Upper lobe of left lung (tissue), 6 donors: ENCODE data around the gene OSBPL8. TPM values are rescaled to one million over a fixed set of nuclear protein-coding genes. Genes with fewer than 3 reads are reported as not detected.

Experiments used
- ATAC-seq, 2 donors: fragments of 200-7000 bp; cut with Tn5 transposase; one replicate each; pipeline ENCODE4 v1.9.1; 2022; ENCODE audit warnings: mild to moderate bottlenecking in 2 of 2, moderate library complexity in 2 of 2; ENCODE audit not compliant: low FRiP score in 2 of 2
- DNase-seq, 2 donors: peaks; one replicate each; pipeline ENCODE4 v3.0.0-alpha.2; 2019 to 2020
- H3K27ac ChIP-seq, 4 donors: fragments of 200-600 bp; sonication (generic); one replicate each; pipeline ENCODE4 v1.5.1; 2016 to 2019
- H3K27me3 ChIP-seq, 4 donors: fragments of 200-600 bp; sonication (generic); one replicate each; pipeline ENCODE4 v1.5.1; 2017 to 2019
- H3K36me3 ChIP-seq, 4 donors: fragments of 200-600 bp; sonication (generic); one replicate each; pipeline ENCODE4 v1.5.1; 2016 to 2019
- H3K4me1 ChIP-seq, 4 donors: fragments of 200-600 bp; sonication (generic); one replicate each; pipeline ENCODE4 v1.5.1; 2018 to 2019
- H3K4me3 ChIP-seq, 4 donors: fragments of 200-600 bp; sonication (generic); one replicate each; pipeline ENCODE4 v1.5.1; 2017 to 2019; ENCODE audit warnings: mild to moderate bottlenecking in 2 of 4, moderate library complexity in 1 of 4
- H3K9me3 ChIP-seq, 4 donors: fragments of 200-600 bp; sonication (generic); one replicate each; pipeline ENCODE4 v1.5.1; 2018 to 2019
- EP300 ChIP-seq, 4 donors: sonication (generic); formaldehyde crosslinking; IDR thresholded peaks; one replicate each; pipeline ENCODE4 v1.5.1; 2017; ENCODE audit warnings: antibody characterized with exemption in 4 of 4, control low read depth in 2 of 4
- POLR2A ChIP-seq, 4 donors: fragments of 450-650 bp; IDR thresholded peaks; one replicate each; pipeline ENCODE4 v1.5.1; 2016 to 2017; ENCODE audit warnings: antibody characterized with exemption in 4 of 4, mild to moderate bottlenecking in 2 of 4
- POLR2AphosphoS5 ChIP-seq, 2 donors: sonication (generic); formaldehyde crosslinking; IDR thresholded peaks; one replicate each; pipeline ENCODE4 v1.5.1; 2017; ENCODE audit warnings: antibody characterized with exemption in 2 of 2
- WGBS, 2 donors: methylation state at CpG; one replicate each; pipeline ENCODE4 v1.1.5; 2017 to 2018; 5-methylcytosine and 5-hydroxymethylcytosine counted together
- total RNA-seq, 6 donors: library from RNA; depleted of rRNA in 4 of 6; stranded (reverse); fragments of >200 nt in 4 of 6; gene quantifications; one replicate each; pipeline versions ENCODE4 v1.1.0 to v1.2.1, GENCODE V29; 2016 to 2021
- TF ChIP-seq, protein P1 (sequence below), 6 experiments: fragments of 450-650 bp in 4 of 6; fragments of 200-600 bp in 2 of 6; sonication (generic) in 2 of 6; IDR thresholded peaks; one replicate each; pipeline ENCODE4 v1.5.1; 2016 to 2019; ENCODE audit warnings: antibody characterized with exemption in 6 of 6
- donor health status: DM: no; HTN: no; CAD: no; lungs with moderate emphysema.
- donor health status: DM: no; HTN: yes; CAD: no; lungs with severe emphysema.

The OSBPL8 gene
- total RNA-seq, 6 donors from 2014 or later, result 35.6 to 103 (median 73.3) TPM

- Histone ChIP-seq H3K27me3 (no peaks in the 10 kb centered on the region), H3K4me3 (no peak overlapping the region), H3K36me3 (no peaks in the 10 kb centered on the region), H3K27ac (no peak overlapping the region), H3K9me3 (no peaks in the 10 kb centered on the region), H3K4me1 (peaks cover 0 to 13% (median 4%) of the 10 kb centered on the region in 4 donors)
- TF ChIP-seq, protein P1, sequence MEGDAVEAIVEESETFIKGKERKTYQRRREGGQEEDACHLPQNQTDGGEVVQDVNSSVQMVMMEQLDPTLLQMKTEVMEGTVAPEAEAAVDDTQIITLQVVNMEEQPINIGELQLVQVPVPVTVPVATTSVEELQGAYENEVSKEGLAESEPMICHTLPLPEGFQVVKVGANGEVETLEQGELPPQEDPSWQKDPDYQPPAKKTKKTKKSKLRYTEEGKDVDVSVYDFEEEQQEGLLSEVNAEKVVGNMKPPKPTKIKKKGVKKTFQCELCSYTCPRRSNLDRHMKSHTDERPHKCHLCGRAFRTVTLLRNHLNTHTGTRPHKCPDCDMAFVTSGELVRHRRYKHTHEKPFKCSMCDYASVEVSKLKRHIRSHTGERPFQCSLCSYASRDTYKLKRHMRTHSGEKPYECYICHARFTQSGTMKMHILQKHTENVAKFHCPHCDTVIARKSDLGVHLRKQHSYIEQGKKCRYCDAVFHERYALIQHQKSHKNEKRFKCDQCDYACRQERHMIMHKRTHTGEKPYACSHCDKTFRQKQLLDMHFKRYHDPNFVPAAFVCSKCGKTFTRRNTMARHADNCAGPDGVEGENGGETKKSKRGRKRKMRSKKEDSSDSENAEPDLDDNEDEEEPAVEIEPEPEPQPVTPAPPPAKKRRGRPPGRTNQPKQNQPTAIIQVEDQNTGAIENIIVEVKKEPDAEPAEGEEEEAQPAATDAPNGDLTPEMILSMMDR (IDR thresholded peaks at IDR 0.05), result no peak
- no peak for TF ChIP-seq POLR2AphosphoS5 (IDR thresholded peaks at IDR 0.05)
- TF ChIP-seq POLR2A (IDR thresholded peaks at IDR 0.05), result no peak
- no peak for TF ChIP-seq EP300 (IDR thresholded peaks at IDR 0.05)
- DNase-seq, result peak in 1 of 2 donors; percentile 32
- WGBS, 2 donors, result 59 to 77% methylated on average over 3 of the region's 3 CpGs
- ATAC-seq, result no peak
These were observed 108.9 kb downstream of the OSBPL8 start for GRCh38 chr12:76450690-76451089.

GRCh38 chr12:76449993-76450392, 109.6 kb downstream of the OSBPL8 start:
- H3K4me1 ChIP-seq, result peaks cover 0 to 13% (median 4%) of the 10 kb centered on the region in 4 donors
- H3K9me3 ChIP-seq, result no peaks in the 10 kb centered on the region
- no peaks in the 10 kb centered on the region for H3K36me3 ChIP-seq
- no peak overlapping the region for H3K27ac ChIP-seq
- no peak overlapping the region for H3K4me3 ChIP-seq
- DNase-seq, result no peak
- H3K27me3 ChIP-seq, result no peaks in the 10 kb centered on the region
- WGBS, 2 donors, result 93% methylated on average over 3 of the region's 3 CpGs
- TF ChIP-seq, protein P1 (IDR thresholded peaks at IDR 0.05), result no peak
- TF ChIP-seq POLR2A (IDR thresholded peaks at IDR 0.05), result no peak
- no peak for TF ChIP-seq POLR2AphosphoS5 (IDR thresholded peaks at IDR 0.05)
- TF ChIP-seq EP300 (IDR thresholded peaks at IDR 0.05), result no peak
- ATAC-seq, result no peak

DNA sequence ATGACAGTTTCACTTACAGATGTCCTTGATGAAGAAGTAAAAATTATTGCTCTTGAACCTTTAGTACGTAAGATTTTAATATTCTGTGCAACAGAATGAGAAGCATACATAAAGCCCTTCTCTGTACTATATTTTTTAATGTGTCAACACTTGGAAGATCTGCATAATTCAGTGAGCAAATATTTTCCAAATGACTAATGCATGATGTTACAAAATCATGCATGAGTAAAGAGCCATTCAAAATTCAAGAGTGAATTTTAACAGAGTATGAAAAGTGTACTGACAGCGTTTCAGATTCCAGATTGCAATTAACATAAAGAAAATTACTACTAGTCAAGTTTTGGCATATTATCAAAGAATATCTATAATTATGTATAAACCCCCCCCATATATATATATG, 110.0 kb downstream of the OSBPL8 start:
- TF ChIP-seq EP300 (IDR thresholded peaks at IDR 0.05) (no peak), POLR2A (IDR thresholded peaks at IDR 0.05) (no peak), POLR2AphosphoS5 (IDR thresholded peaks at IDR 0.05) (no peak)
- TF ChIP-seq, protein P1 (IDR thresholded peaks at IDR 0.05), result no peak
- DNase-seq (no peak), ATAC-seq (no peak)
- no peak overlapping the region for H3K4me3 ChIP-seq
- no peaks in the 10 kb centered on the region for H3K9me3 ChIP-seq
- no peaks in the 10 kb centered on the region for H3K36me3 ChIP-seq
- H3K27me3 ChIP-seq, result no peaks in the 10 kb centered on the region
- 69 to 72% methylated on average over 2 of the region's 2 CpGs for WGBS, 2 donors
- peaks cover 0 to 17% (median 4%) of the 10 kb centered on the region in 4 donors for H3K4me1 ChIP-seq
- H3K27ac ChIP-seq, result peak overlapping the region in 2 of 4 donors; percentile 24 to 66

- DNase-seq, result no peak
- Histone ChIP-seq H3K4me1 (peaks cover 0 to 21% (median 6%) of the 10 kb centered on the region in 4 donors), H3K36me3 (no peaks in the 10 kb centered on the region), H3K27ac (peak overlapping the region in 2 of 4 donors; percentile 24 to 66), H3K9me3 (no peaks in the 10 kb centered on the region), H3K27me3 (no peaks in the 10 kb centered on the region), H3K4me3 (no peak overlapping the region)
- TF ChIP-seq POLR2A (IDR thresholded peaks at IDR 0.05) (no peak), EP300 (IDR thresholded peaks at IDR 0.05) (no peak), POLR2AphosphoS5 (IDR thresholded peaks at IDR 0.05) (no peak)
- TF ChIP-seq, protein P1 (IDR thresholded peaks at IDR 0.05), result no peak
- WGBS, 2 donors, result 78 to 87% methylated on average over 1 of the region's 1 CpG
- no peak for ATAC-seq
These were observed 110.6 kb downstream of the OSBPL8 start for GRCh38 chr12:76449016-76449415.

DNA sequence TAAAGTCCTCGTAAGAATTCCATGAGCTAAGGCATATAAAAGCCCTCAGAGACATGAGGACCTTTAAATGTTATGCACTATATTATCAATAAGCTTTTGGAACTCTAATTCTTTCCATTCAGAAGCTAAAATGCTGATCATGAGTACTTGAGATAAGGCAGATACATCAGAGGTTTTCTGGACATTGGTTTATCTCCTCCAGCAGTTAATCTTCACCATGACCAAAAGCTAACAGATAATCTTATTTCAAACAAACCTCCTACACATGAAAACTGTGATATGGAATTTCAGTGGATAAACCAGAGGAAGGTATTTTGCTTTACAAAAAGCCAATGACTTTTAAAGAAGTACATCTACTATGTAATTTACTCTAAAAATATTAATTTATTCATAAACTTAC, 113.5 kb downstream of the OSBPL8 start:
- no peak overlapping the region for H3K27ac ChIP-seq
- no peaks in the 10 kb centered on the region for H3K9me3 ChIP-seq
- TF ChIP-seq, protein P1 (IDR thresholded peaks at IDR 0.05), result no peak
- TF ChIP-seq EP300 (IDR thresholded peaks at IDR 0.05) (no peak), POLR2A (IDR thresholded peaks at IDR 0.05) (no peak), POLR2AphosphoS5 (IDR thresholded peaks at IDR 0.05) (no peak)
- no peaks in the 10 kb centered on the region for H3K36me3 ChIP-seq
- ATAC-seq (no peak), DNase-seq (no peak)
- H3K27me3 ChIP-seq, result no peaks in the 10 kb centered on the region
- peaks cover 0 to 24% (median 6%) of the 10 kb centered on the region in 4 donors for H3K4me1 ChIP-seq
- no peak overlapping the region for H3K4me3 ChIP-seq
- WGBS, 2 donors, result 97 to 100% methylated on average over 1 of the region's 1 CpG
